NOMO-1 treated with dmso at 0.1 percent for 144 hours (cell line): ENCODE results near the gene HOXB5.

Experiments
- DNase-seq: peaks from one replicate; lab custom pipeline; 2025; ENCODE audit not compliant: unreplicated experiment; lab: John Stamatoyannopoulos, UW

Gene HOXB5

GRCh38 chr17:48551214-48551555, 42.4 kb downstream of the HOXB5 start:
- DNase-seq = no peak

GRCh38 chr17:48550502-48551213, 42.9 kb downstream of the HOXB5 start:
- no peak for DNase-seq

GRCh38 chr17:48549914-48550501, 43.6 kb downstream of the HOXB5 start:
- no peak for DNase-seq

GRCh38 chr17:48549281-48549630, 44.3 kb downstream of the HOXB5 start:
- no peak for DNase-seq

GRCh38 chr17:48548523-48549280, 44.9 kb downstream of the HOXB5 start:
- no peak for DNase-seq

GRCh38 chr17:48547808-48548522, 45.6 kb downstream of the HOXB5 start:
- no peak for DNase-seq

- no peak for DNase-seq
These were observed 46.4 kb downstream of the HOXB5 start for GRCh38 chr17:48546924-48547807.

GRCh38 chr17:48546137-48546923, 47.2 kb downstream of the HOXB5 start:
- no peak for DNase-seq

GRCh38 chr17:48545539-48545938, 48.0 kb downstream of the HOXB5 start:
- no peak for DNase-seq

GRCh38 chr17:48545022-48545375, 48.6 kb downstream of the HOXB5 start, which contains the start of gene HOXB2:
TSS of gene HOXB2 (minus strand) at chr17:48545109. CDS start at chr17:48544911, 198 bp downstream.
- no peak for DNase-seq

GRCh38 chr17:48544349-48545021, 49.1 kb downstream of the HOXB5 start:
- no peak for DNase-seq

- no peak for DNase-seq
These were observed 49.7 kb downstream of the HOXB5 start for GRCh38 chr17:48543854-48544348.

- no peak for DNase-seq
These were observed 50.3 kb downstream of the HOXB5 start for GRCh38 chr17:48543107-48543853.

- no peak for DNase-seq
These were observed 50.9 kb downstream of the HOXB5 start for GRCh38 chr17:48542698-48543106.

- DNase-seq = no peak
These were observed 51.4 kb downstream of the HOXB5 start for GRCh38 chr17:48542114-48542656.

- DNase-seq = no peak
These were observed 51.9 kb downstream of the HOXB5 start for GRCh38 chr17:48541577-48542113.
